CD4-positive, alpha-beta T cell treated with Interleukin-21 for 1 hour (primary cell): Measurements from ENCODE around the gene GJB5.

Experiments
- DNase-seq: peaks from one replicate; pipeline ENCODE4 v3.0.0-alpha.2; 2020

Gene GJB5

GRCh38 chr1:34796990-34797389 lies 42.1 kb downstream of the GJB5 start:
- DNase-seq, result no peak

- DNase-seq, result no peak
Observed at GRCh38 chr1:34800214-34800613, 45.4 kb downstream of the GJB5 start.

- no peak for DNase-seq
Observed at GRCh38 chr1:34803770-34804169, 48.9 kb downstream of the GJB5 start.

GRCh38 chr1:34806396-34806795 lies 51.5 kb downstream of the GJB5 start:
- no peak for DNase-seq
